Tibial nerve (tissue), 3 donors: ENCODE data around the gene SUGP1.

ENCODE experiments used
- POLR2A ChIP-seq, 2 donors: fragments of 450-650 bp; IDR thresholded peaks; one replicate each; pipeline ENCODE4 v1.6.1; 2017; ENCODE audit warnings: antibody characterized with exemption in 2 of 2, mild to moderate bottlenecking in 2 of 2, moderate library complexity in 2 of 2
- TF ChIP-seq, protein P1 (sequence below), 5 experiments: fragments of 200-600 bp in 3 of 5; fragments of 450-650 bp in 2 of 5; sonication (generic) in 3 of 5; IDR thresholded peaks; one replicate each; pipeline ENCODE4 v1.5.1; 2016 to 2019; ENCODE audit warnings: antibody characterized with exemption in 5 of 5, mild to moderate bottlenecking in 3 of 5, moderate library complexity in 2 of 5

DNA sequence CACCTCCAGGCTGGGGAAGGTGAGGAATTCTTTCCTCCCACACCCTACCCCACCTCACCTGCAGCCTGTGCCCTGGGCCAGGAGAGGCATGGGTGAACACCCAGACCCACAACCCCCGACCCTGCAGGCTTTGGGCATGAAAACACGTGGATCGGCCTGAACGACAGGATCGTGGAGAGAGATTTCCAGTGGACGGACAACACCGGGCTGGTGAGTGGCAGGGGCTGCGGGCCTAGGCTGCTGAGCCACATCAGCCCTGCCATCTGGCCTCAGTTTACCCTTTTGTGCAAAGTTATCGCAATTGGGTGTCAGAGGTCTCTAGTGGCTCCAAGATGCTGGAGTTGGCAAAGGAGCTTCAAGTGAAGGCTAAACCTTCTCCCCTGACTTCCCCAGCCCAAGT lies 79.8 kb downstream of the SUGP1 start:
- TF ChIP-seq, protein P1, sequence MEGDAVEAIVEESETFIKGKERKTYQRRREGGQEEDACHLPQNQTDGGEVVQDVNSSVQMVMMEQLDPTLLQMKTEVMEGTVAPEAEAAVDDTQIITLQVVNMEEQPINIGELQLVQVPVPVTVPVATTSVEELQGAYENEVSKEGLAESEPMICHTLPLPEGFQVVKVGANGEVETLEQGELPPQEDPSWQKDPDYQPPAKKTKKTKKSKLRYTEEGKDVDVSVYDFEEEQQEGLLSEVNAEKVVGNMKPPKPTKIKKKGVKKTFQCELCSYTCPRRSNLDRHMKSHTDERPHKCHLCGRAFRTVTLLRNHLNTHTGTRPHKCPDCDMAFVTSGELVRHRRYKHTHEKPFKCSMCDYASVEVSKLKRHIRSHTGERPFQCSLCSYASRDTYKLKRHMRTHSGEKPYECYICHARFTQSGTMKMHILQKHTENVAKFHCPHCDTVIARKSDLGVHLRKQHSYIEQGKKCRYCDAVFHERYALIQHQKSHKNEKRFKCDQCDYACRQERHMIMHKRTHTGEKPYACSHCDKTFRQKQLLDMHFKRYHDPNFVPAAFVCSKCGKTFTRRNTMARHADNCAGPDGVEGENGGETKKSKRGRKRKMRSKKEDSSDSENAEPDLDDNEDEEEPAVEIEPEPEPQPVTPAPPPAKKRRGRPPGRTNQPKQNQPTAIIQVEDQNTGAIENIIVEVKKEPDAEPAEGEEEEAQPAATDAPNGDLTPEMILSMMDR (IDR thresholded peaks at IDR 0.05): no peak
- TF ChIP-seq POLR2A (IDR thresholded peaks at IDR 0.05): no peak
